NCI-H226 (cell line): Measurements from ENCODE around the gene TNS3.

Experiments
- DNase-seq: peaks from one replicate; pipeline ENCODE4 v3.0.0-alpha.2; 2015

TNS3 gene

DNA sequence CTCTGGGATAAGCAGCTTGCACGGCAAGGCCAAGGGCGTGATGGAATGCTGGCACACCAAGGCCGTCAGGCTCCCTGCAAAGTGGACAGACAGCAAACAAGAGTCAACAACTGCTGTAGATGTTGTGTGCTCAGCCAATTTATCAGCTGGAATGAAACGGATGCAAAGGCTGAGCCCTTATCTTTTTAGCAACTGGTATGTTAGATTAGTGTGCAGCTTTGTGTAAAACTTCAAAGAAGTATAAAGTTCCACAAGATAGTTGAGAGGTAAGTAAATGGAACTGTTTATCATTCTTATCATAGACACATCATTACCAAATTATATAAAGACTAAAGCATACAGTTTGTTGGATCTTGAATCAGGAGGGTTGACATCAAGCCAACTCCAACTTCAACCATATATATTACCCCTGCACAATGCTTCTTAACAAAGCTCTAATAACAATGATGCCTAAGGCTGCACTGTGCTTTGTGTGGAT, 289.0 kb downstream of the TNS3 start:
- DNase-seq, result peak; percentile 68

DNA sequence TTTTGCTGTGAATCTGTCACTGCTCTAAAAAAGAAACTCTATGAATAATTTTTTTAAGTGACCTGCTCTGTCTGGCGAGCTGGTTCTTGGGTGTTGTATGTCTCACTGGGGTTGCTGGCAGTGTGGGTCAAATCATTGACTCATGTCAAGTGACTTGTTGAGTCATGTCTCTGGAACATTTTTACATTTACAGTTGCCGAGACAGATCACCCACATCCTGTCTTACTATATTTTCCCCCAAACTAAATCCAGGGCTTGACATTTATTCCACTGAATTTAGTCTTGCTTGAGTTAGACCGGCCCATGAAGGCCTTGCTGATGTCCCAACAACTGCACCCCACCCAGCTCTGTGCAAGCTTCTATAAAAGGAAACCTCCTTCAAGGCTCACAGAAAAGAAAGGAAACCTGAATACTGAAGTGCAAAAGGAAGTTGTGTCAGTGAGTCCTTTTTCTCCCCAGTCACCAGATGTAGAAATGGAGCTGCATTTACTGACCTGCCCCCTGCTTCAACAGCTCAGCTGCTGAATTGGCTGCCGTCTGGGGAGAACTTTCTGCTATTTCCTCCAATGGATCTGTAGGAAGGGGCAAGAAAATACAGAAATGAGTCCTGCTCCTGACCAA, 290.3 kb downstream of the TNS3 start:
- peak; percentile 71 for DNase-seq

DNA sequence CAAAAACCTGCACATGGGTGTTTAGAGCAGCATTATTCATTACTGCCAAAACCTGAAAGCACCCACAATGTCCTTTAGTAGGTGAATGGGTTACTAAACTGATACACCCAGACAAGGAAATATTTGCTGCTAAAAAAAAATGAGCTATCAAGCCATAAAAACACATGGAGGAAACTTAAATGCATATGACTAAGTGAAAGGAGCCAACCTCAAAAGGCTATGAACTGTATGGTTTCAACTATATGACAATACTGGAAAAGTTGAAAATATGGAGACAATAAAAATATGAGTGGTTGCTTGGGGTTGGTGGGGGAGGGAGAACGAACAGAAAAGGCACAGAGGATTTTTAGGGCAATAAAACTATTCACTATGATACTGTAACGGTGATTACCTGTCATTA, 291.0 kb downstream of the TNS3 start:
- DNase-seq, result no peak

DNA sequence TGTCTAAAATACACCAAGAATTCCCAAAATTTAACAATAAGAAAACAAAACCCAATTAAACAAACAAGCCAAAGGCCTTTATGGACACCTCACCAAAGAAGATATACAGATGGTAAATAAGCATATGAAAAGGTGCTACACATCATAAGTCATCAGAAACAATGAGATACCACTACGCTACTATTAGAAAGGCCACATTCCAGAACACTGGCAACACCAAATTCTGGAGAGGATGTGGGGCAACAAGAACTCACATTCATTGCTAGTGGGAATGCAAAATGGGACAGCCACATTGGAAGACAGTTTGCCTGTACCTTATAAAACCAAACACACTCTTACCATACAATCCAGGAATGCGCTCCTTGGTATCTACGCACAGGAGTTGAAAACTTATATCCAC, 291.4 kb downstream of the TNS3 start:
- DNase-seq, result no peak

DNA sequence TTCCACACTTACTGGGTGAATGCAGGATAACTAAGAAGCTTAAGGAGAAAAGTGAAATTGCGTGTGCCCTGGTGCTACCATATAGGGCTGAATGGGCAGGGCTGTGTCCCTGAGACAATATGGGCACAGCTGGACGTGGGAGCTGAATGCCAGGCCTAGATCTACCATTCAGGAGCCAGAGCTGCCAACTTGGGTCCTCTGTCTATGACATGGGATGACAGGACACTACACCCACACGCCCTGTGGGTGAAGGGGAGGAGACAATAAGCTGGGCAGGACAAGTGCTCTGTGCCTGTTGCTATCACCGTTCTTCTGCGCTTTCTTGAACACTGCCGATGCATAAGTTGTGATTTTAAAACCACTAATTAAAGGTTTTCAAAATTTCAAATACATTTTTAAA, 293.9 kb downstream of the TNS3 start:
- DNase-seq, result no peak

DNA sequence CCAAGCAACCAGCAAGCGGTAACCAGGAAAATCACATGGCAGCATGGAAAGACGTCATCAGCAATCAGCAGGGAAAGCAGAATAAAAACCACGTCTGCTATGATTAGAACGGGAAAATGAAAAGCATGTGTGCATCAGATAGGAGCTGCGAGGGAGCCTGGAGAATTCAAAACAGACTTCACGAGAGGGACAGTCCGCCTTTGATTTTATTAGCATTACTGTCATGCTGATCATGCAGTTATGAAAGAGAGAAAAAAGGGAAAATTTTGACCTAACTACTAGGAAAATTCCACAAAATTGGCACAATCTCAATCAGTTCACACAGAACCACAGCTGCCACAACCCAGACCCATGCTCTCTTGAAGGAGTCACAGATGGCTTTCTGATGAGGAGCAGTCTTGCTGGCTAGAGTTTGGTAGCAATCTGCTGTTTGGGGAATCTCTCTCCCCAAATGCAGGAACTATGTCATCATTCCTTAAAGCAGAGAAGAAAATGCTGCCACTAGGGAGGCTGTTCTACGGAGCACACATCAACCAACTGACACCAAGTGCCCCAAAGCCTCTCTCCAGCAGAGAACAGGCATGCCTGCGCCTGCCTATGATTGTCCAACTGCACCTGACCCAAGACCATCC, 295.9 kb downstream of the TNS3 start:
- DNase-seq, result no peak

DNA sequence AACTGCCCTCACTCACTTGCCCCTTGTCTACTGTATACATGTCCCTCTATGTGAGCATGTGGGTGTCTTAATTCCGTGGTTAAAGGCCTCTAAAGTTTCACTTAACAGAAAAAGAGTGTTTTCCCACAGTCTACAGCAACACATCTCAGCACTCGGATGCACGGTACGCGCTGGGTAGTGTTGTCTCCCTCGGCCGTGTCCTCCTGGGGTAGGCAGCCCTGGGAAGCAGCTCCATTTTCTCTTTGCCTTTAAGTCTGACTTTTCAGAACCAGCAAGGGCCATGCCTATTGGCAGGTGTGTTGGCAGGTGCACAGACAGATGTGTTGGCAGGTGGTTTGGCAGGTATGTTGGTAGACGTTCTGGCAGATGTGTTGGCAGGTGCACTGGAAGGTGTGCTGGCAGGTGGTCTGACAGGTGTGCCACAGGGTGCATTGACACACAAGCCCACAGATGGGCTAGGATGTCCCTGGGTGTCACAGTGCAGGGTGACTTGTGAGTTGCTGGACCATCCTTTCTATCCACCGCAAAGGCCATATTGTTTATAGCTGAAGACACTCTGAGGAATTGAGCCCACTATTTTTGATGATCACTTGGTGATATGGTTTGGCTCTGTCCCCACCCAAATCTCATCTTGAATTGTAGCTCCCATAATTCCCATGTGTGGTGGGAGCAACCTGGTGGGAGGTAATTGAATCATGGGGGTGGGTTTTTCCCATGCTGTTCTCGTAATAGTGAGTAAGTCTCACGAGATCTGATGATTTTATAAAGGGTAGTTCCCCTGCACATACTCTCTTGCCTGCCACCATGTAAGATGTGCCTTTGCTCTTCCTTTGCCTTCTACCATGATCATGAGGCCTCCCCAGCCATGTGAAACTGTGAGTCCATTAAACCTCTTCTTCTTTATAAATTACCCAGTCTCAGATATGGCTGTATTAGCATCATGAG, 296.9 kb downstream of the TNS3 start:
- DNase-seq, result no peak

DNA sequence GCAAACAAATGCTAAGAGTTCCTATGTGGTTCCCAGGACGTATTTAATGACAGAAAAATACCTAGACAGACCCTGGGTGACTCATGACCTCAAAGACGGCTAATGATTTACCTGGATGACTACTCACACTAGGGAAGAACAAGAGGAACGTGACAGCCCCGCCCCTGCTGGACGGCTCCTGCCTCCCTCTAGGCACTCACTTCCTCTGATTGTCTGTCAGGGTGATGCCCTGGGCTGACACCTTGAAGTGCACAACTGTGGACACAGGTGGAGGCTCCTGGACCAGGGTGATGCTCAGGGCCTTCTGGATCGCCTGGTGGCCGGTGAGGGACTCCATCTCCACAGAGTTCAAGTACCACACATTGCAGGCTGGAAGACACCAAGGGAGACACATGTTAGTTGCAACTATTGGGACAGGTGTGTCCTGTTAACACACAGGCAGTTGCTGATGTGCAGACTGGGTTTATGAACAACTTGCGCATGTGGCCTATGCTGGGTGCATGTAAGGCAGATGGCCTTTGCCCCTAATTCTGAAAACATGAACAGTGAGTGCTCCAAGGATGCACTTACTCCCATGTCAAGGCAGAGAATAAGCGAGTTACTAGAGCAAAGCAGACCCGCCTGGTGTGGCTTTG, 298.3 kb downstream of the TNS3 start:
- no peak for DNase-seq

DNA sequence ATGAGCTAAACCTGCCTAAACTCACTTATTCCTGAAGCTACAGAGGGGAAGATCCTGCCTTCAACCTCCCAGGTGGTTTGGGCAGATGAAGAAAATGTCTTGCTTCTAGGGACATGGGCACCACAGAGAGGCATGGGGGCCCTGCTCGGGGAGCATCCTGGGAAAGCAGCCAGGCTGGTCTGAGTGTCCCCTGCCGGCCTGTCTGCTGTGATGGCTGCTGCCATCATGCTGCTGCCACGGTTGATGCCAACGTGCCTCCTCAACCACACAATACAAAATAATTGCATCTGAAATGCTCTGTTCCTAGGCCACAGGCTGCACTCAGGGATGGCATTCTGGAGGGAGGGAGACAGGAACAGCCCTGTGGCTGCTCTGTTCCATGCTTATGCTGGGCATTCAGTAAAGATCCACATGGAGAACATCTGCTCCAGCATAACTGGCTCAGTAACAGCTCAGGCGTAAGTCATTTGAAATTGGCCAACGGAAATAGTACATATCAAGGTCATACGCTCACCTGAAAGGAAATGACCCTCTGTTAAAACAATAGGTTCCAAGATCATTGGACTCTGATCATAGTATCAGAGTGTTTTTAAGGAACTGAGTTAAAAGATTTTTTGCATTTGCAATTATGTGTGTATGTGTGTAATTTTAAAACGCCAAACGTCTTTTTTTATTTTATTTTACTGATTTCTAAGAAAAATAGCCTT, 299.0 kb downstream of the TNS3 start:
- no peak for DNase-seq

DNA sequence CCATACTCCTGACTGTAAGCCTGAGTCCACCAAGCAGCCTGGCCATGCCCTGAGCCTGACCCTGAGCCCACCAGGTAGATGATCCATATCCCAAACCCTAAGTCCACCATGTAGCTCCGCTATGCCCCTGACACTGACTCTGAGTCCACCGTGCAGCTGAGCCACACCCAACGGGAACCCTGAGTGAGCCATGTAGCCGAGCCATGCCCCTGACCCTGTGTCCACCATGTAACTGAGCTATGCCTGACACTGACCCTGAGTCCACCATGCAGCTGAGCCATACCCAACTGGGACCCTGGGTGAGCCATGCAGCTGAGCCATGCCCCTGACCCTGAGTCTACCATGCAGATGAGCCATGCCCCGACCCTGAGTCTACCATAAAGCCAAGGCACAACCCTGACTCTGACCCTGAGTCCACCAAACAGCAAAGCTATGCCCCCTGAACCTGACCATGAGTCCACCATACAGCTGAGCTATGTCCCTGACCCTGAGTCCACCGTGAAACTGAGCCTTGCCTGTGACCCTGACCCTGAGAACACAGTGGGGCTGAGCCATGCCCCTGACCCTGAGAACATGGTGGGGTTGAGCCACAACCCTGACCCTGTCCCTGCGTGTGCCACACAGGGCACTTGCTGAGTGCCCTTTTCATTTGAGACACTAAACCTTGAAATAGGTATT, 299.8 kb downstream of the TNS3 start:
- no peak for DNase-seq

DNA sequence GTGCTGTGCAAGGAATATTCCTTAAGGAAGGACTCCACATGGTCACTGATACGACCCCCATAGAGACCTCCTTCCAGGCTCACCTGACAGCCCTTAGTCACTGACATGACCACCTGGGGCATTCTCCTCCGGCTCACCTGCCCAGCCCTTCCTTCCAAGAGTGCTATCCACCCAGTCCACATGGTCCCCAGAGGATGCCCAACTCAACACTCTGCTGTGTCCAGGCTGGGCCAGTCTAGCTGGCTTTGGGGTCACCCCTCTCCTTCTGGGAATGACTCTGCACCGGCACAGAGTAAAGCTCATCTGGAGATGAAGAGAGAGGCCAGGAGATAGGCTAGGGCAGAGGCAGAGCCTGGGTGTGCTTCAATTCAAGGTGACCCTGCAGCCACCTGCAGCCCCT, 300.8 kb downstream of the TNS3 start:
- DNase-seq, result no peak

DNA sequence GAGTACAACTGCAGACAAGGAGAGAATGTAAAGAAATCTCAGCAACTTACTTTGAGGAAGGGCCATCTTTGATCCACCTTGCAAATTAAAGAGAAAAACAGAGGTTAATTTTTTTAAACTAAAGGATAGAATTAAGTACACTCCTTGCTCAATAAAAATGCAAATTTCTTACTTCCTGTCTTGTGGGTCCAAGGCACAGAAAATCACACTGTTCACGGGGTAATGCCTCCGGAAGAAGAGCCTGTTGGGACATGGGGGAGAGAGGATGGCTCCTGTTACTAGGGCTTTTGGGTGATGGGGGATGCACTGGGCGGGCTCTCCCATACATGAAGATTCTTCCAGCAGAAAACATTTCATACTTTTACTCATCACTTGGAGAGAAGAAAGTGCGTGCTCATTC, 301.8 kb downstream of the TNS3 start:
- no peak for DNase-seq

DNA sequence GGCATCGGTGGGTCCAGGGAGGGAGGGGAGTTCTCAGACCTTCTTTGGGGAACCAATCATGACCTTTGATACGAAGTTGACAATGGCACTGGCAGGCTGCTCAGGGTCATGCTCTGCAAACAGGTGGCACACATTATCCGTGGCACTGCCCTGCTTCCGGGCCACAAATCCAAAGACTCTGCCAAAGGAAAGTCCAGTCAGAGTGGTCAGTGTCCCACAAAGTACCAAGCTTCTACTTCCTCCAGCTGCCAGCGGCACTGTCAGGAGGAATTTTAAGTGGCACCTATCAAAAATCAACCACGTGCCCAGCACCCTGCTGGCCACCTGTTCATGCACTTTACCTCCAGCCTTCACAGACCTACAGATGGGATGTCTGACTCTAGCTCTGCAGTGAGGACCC, 303.9 kb downstream of the TNS3 start:
- no peak for DNase-seq

DNA sequence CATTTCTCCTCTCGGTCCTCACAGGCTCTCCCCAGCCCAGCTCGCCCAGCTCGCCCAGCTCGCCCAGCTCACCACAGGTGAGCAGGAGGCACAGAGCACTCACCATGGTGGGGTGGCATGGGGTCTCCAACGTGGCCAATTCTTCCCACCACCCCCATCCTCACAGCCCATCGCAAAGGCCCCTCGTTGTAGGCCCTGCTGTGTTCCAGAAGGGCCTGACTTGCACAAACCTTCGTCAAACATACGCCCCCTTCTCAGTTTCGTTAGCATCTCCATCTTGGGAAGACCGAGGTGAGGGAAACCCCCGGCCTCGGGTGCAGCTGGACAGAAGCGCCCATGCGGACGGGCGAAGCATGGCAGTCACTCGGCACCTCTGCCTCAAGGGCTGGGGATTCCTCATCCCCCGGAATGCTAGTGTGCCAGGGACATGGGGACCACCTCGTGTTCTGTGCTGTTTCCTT, 304.6 kb downstream of the TNS3 start:
- DNase-seq, result no peak

DNA sequence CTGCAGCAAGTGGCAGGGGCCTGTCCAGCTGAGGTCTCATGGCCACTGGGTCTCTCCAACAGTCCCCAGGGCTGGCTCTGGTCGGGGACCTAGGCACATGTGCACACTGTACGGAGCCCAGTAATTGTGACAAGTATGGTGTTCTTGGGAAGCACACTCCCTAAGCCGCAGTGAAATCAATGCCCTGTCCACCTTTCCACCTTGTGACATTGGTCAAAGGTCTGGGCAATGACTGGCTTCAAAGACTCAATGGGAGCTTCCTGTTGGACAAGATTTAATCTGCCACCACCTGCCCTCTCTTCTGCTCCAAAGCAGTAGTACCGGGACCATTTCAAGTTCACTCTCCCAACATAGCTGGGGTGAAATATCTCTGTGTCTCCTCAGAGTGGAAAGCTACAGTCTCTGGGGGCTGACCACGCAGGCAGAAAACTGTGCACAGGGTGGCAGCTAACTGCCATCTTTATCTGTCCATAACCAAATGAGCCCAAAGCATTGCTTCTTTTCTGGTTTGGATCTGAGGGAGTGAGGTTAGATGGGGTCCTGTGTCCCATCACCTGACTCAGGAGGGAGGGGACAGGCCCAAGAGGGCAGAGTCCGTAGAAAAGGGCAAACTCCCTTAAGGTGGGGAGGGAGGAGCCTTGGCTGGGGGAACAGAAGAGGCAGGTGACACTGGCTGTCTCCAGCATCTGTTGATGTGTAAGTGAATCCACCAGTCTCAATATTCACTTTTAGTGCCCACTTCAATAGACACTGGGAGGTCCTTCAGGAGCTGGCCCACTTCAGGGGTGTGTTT, 307.7 kb downstream of the TNS3 start:
- DNase-seq, result no peak

DNA sequence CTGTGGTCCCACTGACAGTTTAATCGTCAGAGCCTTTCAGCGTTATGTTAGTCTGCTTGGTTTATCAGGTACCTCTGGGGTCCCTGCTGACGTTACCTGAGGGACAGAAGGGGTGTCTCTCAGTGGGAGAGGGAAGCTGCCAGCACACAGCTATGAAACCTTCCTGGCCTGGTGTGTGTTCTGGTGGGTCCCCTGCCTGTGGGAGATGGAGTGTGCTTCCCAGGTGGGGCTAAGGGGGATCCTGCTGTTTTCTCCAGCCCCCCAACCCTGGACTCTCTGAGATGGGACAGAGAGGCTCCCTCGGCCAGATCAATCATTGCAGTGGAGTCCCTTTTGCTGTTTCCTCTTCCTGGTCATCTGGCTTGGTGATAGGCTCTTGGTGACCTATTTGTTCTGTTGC, 308.8 kb downstream of the TNS3 start:
- DNase-seq, result no peak

DNA sequence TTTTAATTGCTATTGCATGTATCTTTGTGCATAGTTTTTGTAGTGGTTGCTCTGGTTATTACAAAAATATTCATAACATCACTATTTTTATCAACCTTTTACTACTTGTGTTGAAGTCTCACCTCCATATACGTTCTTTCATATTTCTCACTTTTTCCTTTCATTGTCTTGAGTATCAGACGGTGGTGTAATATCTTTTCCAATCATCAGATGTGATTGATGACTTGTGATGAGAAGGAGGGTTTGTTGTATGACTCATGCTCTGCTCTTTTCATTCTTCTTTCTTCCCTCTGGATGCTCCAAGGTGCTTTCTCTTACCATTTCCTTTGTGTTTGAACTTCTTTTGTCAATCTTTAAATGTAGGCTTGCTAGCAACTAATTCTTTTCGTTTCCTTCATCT, 310.2 kb downstream of the TNS3 start:
- DNase-seq, result peak; percentile 26

DNA sequence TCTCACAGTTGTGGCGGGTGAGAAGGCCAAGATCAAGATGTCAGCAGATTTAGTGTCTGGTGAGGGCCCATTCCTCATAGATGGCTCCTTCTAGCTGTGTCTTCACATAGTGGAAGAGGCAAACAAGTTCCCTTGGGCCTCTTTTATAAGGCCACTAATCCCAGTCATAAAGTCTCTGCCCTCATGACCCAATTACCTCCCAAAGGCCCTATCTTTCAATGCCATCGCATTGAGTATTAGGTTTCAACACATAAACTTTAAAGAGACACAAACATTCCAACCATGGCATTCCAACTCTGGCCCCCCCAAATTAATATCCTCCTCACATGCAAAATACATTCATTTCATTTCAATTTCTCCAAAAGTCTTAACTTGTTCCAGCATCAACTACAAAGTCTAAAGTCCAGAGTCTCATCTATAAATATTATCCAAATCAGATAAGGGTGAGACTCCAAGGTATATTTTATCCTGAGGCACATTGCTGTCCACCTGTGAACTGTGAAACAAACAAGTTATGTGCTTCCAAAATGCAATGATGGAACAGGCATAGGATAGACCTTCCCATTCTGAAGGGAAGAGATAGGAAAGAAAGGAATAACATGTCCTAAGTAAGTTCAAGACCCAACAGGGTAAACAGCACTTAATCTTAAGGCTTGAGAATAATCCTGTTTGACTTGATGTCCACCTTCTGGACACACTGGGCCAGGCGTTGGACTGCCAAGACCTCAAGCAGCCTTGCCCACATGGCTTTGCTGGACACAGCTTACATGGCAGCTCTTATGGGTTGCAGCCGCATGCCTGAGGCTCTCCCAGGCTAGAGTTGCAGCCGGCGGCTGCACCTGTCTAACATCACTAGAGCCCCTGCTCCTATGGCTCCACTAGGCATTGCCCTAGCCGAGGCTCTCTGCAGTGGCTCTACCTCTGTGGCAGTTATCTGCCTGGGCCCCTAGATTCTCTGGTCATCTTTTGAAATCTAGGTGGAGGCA, 312.8 kb downstream of the TNS3 start:
- DNase-seq, result no peak

DNA sequence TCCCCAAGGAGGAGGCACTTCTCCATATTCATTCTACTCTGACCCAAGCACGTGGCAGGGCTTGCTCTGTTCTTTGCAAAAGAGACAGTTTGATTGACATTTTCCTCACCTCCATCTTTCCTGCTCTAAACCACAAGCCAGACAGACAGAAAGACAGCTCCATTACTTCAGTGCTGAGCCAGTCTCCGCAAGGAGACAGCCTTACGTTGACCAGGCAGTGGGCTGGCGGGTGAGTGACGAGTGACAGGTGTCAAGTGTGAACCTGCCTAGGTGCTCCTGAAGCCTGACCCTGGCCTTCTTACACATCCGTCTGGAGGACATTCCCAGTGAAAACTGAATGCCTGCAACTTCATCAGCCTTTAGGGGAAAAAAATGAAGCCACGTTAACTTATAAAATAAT, 314.6 kb downstream of the TNS3 start:
- no peak for DNase-seq

DNA sequence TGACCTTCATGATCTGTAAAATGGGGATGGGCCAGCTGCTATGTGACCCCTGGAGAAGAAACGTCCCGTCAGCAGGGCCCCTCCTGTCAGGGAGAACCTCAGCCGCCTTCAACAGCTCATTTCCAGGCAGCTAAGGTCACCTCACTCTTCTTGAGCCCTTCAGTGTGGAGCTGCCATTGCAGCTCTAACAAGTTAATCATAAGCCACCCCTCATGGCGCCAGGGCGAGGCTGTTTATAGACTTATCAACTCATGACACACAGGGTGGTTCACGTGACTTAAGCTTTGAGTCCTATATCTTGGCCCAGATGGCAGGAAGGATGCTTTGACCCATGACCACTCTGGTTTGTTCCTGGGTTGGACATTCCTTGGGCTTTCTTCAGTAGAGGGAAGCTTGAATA, 315.1 kb downstream of the TNS3 start:
- DNase-seq, result no peak
